GM15510 (cell line): ENCODE data around the gene PLA2G2E.
A peak's percentile ranks its signal among the peaks of the same experiment; 100 is the strongest.

Experiments used
- POLR2A ChIP-seq: IDR thresholded peaks from 3 replicates; pipeline ENCODE4 v1.6.1; 2011; ENCODE audit warnings: borderline replicate concordance; ENCODE audit not compliant: insufficient read length; ENCODE audit errors: extremely low read depth

Gene PLA2G2E

GRCh38 chr1:19910650-19911049 lies 12.8 kb downstream of the PLA2G2E start:
- TF ChIP-seq POLR2A: no peak

GRCh38 chr1:19909971-19910370 lies 13.4 kb downstream of the PLA2G2E start:
- no peak for TF ChIP-seq POLR2A

- TF ChIP-seq POLR2A: no peak
These were observed 14.0 kb downstream of the PLA2G2E start for GRCh38 chr1:19909392-19909791.

DNA sequence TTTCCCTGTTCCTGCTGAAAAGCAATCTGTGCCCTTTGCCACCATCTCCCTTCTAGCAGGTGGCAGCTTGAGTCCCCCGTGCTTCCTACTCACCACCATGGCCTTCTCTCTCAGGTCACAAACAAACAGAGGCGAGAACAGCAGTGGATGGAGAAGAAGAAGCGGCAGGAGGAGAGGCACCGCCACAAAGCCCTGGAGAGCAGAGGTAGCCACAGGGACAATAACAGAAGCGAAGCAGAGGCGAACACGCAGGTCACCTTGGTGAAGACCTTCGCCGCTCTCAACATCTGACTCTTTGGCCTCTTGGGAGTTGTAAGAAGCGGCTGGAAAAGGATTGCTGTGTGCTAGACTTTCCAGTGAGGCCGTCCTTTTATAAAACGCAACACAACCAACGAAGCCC lies 16.0 kb downstream of the PLA2G2E start:
- TF ChIP-seq POLR2A: no peak

- no peak for TF ChIP-seq POLR2A
These were observed 19.8 kb downstream of the PLA2G2E start for GRCh38 chr1:19903621-19904020.

DNA sequence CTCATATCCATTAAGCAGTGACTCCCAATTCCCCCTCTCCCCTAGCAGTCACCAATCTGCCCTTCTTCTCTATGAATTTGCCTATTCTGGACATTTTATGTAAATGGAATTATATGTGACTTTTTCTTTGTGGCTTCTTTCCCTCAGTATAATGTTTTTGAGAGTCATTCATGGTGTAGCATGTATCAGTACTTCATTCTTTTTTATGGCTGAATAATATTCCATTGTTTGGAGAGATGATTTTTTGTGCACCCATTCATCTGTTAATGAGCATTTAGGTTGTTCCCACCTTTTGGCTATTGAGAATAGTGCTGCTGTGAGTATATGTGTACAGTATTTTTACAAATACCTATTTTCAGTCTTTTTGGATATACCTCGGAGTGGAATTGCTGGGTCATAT lies 21.8 kb downstream of the PLA2G2E start:
- no peak for TF ChIP-seq POLR2A

GRCh38 chr1:19894218-19894617 lies 29.2 kb downstream of the PLA2G2E start:
- TF ChIP-seq POLR2A: no peak

- no peak for TF ChIP-seq POLR2A
These were observed 29.7 kb downstream of the PLA2G2E start for GRCh38 chr1:19893687-19894086.

- no peak for TF ChIP-seq POLR2A
These were observed 30.7 kb downstream of the PLA2G2E start for GRCh38 chr1:19892628-19893168.

- no peak for TF ChIP-seq POLR2A
These were observed 31.3 kb downstream of the PLA2G2E start for GRCh38 chr1:19892129-19892528.

GRCh38 chr1:19889656-19890055 lies 33.8 kb downstream of the PLA2G2E start:
- no peak for TF ChIP-seq POLR2A

DNA sequence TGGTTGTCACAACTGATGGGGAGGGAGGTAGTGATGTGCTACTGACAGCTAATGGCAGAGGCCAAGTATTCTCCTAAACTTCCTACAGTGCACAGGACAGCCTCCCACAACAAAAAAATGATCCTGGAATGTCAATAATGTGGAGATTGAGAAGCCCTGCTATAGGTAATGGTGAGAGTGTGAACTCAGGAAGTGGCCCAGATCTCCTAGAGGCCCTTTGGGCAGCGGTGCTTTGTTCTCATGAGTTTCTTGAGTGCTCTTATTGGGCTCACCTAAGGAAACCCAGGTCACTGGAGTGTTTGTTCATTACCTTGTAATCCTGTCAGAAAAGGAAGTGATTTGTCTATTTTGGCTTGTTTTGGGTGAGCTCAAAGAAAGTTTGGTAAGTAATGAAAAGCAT lies 35.3 kb downstream of the PLA2G2E start:
- no peak for TF ChIP-seq POLR2A

DNA sequence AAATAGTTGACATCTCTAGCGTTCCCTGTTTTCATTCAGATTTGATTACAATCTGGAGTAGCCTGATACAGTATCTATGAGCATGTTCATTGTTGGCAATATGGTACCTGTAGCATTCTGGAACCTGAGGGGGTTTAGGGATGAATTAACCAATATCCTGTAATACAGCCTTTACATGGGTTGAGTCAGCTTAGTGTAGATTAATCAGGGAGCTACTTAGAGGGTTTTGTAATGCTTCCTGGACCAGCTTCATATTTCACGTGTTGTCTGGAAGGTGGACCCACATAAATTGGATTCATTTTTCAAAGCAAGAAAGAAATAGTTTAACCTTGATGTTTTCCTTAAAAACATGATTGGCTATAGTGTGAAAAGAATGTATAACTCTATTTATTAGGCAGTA lies 37.6 kb downstream of the PLA2G2E start:
- TF ChIP-seq POLR2A: no peak

DNA sequence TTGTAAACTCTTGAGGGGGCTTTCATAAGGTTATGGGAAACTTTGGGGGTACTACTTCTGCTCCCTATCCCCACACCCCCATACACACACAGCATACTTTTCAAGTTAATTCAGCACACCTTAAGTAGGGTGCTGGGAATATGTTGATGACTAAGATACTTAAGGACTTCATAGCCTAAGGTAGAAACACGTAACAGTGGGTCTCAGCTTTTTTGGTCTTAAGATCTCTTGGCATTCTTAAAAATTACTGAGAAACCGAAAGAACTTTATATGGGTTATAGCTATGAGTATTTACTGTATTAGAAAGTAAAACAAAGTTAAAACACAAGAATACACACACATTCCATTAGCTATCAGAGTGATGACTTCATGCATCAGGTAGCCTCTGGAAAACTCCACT lies 39.1 kb downstream of the PLA2G2E start:
- no peak for TF ChIP-seq POLR2A

GRCh38 chr1:19882111-19883071 lies 41.0 kb downstream of the PLA2G2E start, which contains the start of gene OTUD3:
Gene OTUD3, plus strand, starts transcription at chr1:19882395. Its CDS starts 119 bp downstream, at chr1:19882514.
- peak; percentile 83 for TF ChIP-seq POLR2A

DNA sequence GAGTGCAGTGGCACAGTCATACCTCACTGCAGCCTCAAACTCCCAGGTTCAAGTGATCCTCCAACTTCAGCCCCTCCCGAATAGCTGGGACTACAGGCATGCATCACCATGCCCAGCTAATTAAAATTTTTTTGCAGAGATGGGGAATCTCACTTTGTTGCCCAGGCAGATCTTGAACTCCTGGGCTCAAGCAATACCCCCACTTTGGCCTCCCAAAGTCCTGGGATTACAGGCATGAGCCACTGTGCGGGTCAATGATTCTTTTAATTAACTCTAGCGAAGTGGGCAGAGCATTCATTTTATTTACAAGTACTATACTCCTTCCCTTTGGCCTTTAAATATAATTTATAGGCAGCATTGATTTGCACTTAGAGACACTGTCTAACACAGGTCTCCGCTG lies 43.8 kb downstream of the PLA2G2E start:
- TF ChIP-seq POLR2A: no peak
